DND-41 (cell line): Measurements from ENCODE around the gene SCEL.
"Not testable (repeated sequence)": the region's sequence is repeated elsewhere in the genome, so short reads cannot be mapped to it uniquely, and the experiment has no call there.

Experiments used
- ATAC-seq: fragments of 200-7000 bp; cut with Tn5 transposase; 3 replicates; pipeline ENCODE4 v1.9.1; 2021; ENCODE audit warnings: low read depth; ENCODE audit not compliant: insufficient read depth
- DNase-seq: peaks from one replicate; pipeline ENCODE4 v3.0.0-alpha.2; 2020
- H2AFZ ChIP-seq: 2 replicates; pipeline ENCODE4 v1.6.0; 2012; ENCODE audit warnings: low read depth, low read length
- H3K27ac ChIP-seq: 2 replicates; pipeline ENCODE4 v1.5.1; 2012; ENCODE audit warnings: low read length, inconsistent platforms
- H3K27me3 ChIP-seq: fragments of 200-600 bp; sonication (generic); 2 replicates; pipeline ENCODE4 v1.6.0; 2012; ENCODE audit warnings: low read length, mild to moderate bottlenecking, inconsistent platforms; ENCODE audit not compliant: insufficient read depth, poor library complexity
- H3K36me3 ChIP-seq: 2 replicates; pipeline ENCODE4 v1.5.1; 2012; ENCODE audit warnings: low read length, inconsistent platforms; ENCODE audit not compliant: insufficient read depth
- H3K4me1 ChIP-seq: 2 replicates; pipeline ENCODE4 v1.5.1; 2012; ENCODE audit warnings: mild to moderate bottlenecking, low read length; ENCODE audit not compliant: insufficient read depth
- H3K4me2 ChIP-seq: 2 replicates; pipeline ENCODE4 v1.6.0; 2012; ENCODE audit warnings: mild to moderate bottlenecking, moderate library complexity, low read length, inconsistent platforms; ENCODE audit not compliant: insufficient read depth
- H3K4me3 ChIP-seq, 2 experiments: fragments of 200-600 bp in 1 of 2; shearing (Covaris generic) in 1 of 2; 2 replicates each; pipeline ENCODE4 v1.5.1; 2012 to 2016; ENCODE audit warnings: inconsistent platforms in 2 of 2, low read length in 2 of 2, mild to moderate bottlenecking in 2 of 2, low read depth in 1 of 2, moderate library complexity in 1 of 2
- H3K79me2 ChIP-seq: 2 replicates; pipeline ENCODE4 v1.6.0; 2012; ENCODE audit warnings: low read length, inconsistent platforms; ENCODE audit not compliant: insufficient read depth
- H3K9ac ChIP-seq: 2 replicates; pipeline ENCODE4 v1.6.0; 2012; ENCODE audit warnings: low read depth, mild to moderate bottlenecking, inconsistent platforms, low read length, moderate library complexity
- H3K9me3 ChIP-seq: 2 replicates; pipeline ENCODE4 v1.5.1; 2012; ENCODE audit warnings: low read length, moderate library complexity, mild to moderate bottlenecking, inconsistent platforms; ENCODE audit not compliant: insufficient read depth, severe bottlenecking
- H4K20me1 ChIP-seq: 2 replicates; pipeline ENCODE4 v1.6.0; 2012; ENCODE audit warnings: low read length; ENCODE audit not compliant: insufficient read depth
- EZH2 ChIP-seq: IDR thresholded peaks from 3 replicates; pipeline ENCODE4 v1.6.1; 2012; ENCODE audit warnings: borderline replicate concordance, low read depth, mild to moderate bottlenecking, moderate library complexity, low read length, inconsistent platforms; ENCODE audit not compliant: severe bottlenecking
- TF ChIP-seq, protein P1 (sequence below): IDR thresholded peaks from 2 replicates; pipeline ENCODE4 v1.5.1; 2012; ENCODE audit warnings: borderline replicate concordance, low read length, moderate library complexity, mild to moderate bottlenecking; ENCODE audit not compliant: poor library complexity, severe bottlenecking; ENCODE audit errors: extremely low read depth

SCEL gene

GRCh38 chr13:77637588-77637987 is 102.1 kb downstream of the SCEL start:
- Histone ChIP-seq H3K4me2 (no peak overlapping the region), H3K9ac (no peak overlapping the region), H2AFZ (no peak overlapping the region), H3K79me2 (no peaks in the 10 kb centered on the region), H3K4me3 (no peak overlapping the region), H3K9me3 (no peaks in the 10 kb centered on the region), H3K27ac (no peak overlapping the region), H3K4me1 (no peaks in the 10 kb centered on the region), H4K20me1 (no peaks in the 10 kb centered on the region), H3K36me3 (no peaks in the 10 kb centered on the region), H3K27me3 (no peaks in the 10 kb centered on the region)
- no peak for TF ChIP-seq EZH2
- TF ChIP-seq, protein P1, sequence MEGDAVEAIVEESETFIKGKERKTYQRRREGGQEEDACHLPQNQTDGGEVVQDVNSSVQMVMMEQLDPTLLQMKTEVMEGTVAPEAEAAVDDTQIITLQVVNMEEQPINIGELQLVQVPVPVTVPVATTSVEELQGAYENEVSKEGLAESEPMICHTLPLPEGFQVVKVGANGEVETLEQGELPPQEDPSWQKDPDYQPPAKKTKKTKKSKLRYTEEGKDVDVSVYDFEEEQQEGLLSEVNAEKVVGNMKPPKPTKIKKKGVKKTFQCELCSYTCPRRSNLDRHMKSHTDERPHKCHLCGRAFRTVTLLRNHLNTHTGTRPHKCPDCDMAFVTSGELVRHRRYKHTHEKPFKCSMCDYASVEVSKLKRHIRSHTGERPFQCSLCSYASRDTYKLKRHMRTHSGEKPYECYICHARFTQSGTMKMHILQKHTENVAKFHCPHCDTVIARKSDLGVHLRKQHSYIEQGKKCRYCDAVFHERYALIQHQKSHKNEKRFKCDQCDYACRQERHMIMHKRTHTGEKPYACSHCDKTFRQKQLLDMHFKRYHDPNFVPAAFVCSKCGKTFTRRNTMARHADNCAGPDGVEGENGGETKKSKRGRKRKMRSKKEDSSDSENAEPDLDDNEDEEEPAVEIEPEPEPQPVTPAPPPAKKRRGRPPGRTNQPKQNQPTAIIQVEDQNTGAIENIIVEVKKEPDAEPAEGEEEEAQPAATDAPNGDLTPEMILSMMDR: no peak
- no peak for ATAC-seq
- no peak for DNase-seq

- Histone ChIP-seq H3K4me2 (no peak overlapping the region), H4K20me1 (no peaks in the 10 kb centered on the region), H3K4me3 (no peak overlapping the region), H3K36me3 (no peaks in the 10 kb centered on the region), H3K79me2 (no peaks in the 10 kb centered on the region), H3K9me3 (no peaks in the 10 kb centered on the region), H3K9ac (no peak overlapping the region), H2AFZ (no peak overlapping the region), H3K27me3 (no peaks in the 10 kb centered on the region), H3K4me1 (no peaks in the 10 kb centered on the region), H3K27ac (no peak overlapping the region)
- TF ChIP-seq, protein P1: no peak
- no peak for TF ChIP-seq EZH2
- DNase-seq (no peak), ATAC-seq (no peak)
Observed at GRCh38 chr13:77650409-77650808, 114.9 kb downstream of the SCEL start.

DNA sequence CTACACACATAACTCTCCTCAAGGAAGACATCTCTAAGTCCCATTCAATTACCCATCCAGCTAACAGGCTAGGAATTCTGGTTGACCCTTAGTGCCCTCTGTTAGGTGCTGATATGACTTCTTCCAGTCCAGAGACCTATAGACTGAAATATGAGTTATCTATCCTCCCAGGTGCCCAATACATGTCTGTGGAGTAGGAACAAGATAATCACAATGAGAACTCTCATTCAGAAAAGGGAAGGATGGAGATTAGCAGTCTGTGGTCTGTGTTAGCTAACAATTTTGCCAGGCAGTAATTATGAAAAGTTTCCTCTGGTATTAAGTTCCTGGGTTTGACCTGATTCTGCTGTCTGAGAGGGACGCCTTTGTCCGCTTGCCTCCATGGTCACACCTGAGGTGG is 117.8 kb downstream of the SCEL start:
- H3K27ac ChIP-seq: no peak overlapping the region
- no peak for ATAC-seq
- no peaks in the 10 kb centered on the region for H3K79me2 ChIP-seq
- TF ChIP-seq EZH2: no peak
- TF ChIP-seq, protein P1: no peak
- H4K20me1 ChIP-seq: no peaks in the 10 kb centered on the region
- H3K4me1 ChIP-seq: no peaks in the 10 kb centered on the region
- H3K4me2 ChIP-seq: no peak overlapping the region
- H3K27me3 ChIP-seq: no peaks in the 10 kb centered on the region
- H3K36me3 ChIP-seq: no peaks in the 10 kb centered on the region
- H3K9me3 ChIP-seq: no peaks in the 10 kb centered on the region
- H2AFZ ChIP-seq: no peak overlapping the region
- H3K4me3 ChIP-seq: no peak overlapping the region
- H3K9ac ChIP-seq: no peak overlapping the region
- no peak for DNase-seq

GRCh38 chr13:77660016-77660415 is 124.5 kb downstream of the SCEL start:
- not testable (repeated sequence) for H3K4me1 ChIP-seq, H3K9me3 ChIP-seq, H2AFZ ChIP-seq, DNase-seq, H3K79me2 ChIP-seq, H3K9ac ChIP-seq, ATAC-seq, H3K4me3 ChIP-seq, H3K27ac ChIP-seq, H3K27me3 ChIP-seq, H4K20me1 ChIP-seq, H3K36me3 ChIP-seq, H3K4me2 ChIP-seq
